NCI-H2029 treated with DMSO at 0.1 percent for 48 hours (cell line): ENCODE measurements around the gene GCK.
A peak's percentile ranks its signal among the peaks of the same experiment; 100 is the strongest.

Source experiments
- DNase-seq: peaks from one replicate; lab custom pipeline; 2025; lab: John Stamatoyannopoulos, UW

GCK gene

DNA sequence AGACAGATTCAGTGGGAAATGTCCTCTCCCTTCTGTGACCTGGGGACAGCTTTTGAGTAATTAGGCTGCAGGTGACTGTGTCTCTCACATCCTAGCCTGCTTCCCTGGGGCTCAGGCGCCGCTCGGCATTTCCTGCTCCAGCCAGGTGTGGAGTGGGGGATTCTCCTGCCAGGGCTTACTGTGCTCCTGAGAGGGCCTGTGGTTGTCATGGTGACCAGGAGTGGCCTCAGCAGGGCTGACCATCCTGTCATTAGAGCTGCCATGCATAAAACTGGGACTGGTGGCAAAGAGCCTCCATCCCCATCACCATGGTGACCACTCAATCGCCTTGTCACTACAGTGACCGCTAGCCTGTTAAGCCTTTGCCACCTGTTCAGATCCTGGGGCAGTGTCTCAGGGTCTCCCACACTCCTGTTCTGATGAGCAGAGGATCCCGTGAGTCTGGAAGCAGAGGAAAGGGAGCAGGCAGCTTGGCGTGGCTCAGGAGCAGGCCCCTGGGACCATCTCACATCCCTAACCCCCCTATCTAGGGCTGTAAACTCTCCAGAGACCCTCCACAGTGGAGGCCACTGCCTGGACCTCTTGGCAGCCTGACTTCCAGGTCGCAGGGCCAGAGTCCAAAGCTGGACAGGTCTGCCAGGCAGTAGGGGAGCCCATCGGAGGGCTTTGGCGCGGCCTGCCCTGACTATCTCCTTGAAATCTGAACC lies at the start of gene GCK:
Gene GCK (minus strand): TSS at position 154 of the 707 bp plus-strand sequence. CDS start 486 bp downstream, outside the sequence.
- DNase-seq, result peak; percentile 21

GRCh38 chr7:44238116-44238695 lies 49.0 kb upstream of the GCK start:
- no peak for DNase-seq

- no peak for DNase-seq
Observed at GRCh38 chr7:44237696-44238095, 48.5 kb upstream of the GCK start.

- no peak for DNase-seq
Observed at GRCh38 chr7:44236333-44236728, 47.1 kb upstream of the GCK start.

- no peak for DNase-seq
Observed at GRCh38 chr7:44235582-44236332, 46.5 kb upstream of the GCK start.

GRCh38 chr7:44235066-44235465 lies 45.8 kb upstream of the GCK start:
- no peak for DNase-seq

- DNase-seq, result no peak
Observed at GRCh38 chr7:44232901-44233715, 43.9 kb upstream of the GCK start.

DNA sequence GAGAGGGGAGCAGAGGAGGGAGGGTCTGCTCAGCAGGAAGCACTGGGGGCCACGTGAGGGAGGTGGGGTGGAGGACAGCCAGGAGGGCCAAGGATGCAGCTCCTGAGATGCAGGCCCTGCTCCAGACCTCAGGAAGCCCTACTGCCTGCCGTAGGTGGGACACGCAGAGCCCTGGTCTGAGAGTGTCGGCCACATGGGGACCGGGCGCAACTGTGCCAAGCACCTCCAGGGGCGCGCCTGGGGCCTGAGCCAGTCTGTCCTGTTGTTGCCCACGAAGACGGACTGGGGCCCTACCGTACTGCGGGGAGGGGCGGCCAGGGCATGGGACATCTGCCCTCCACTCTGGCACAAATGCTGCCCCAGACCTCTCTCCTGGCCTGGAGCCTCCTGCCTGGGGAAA lies 43.2 kb upstream of the GCK start:
- no peak for DNase-seq

- DNase-seq, result no peak
Observed at GRCh38 chr7:44231088-44231487, 41.8 kb upstream of the GCK start.

GRCh38 chr7:44230286-44230685 lies 41.0 kb upstream of the GCK start:
- DNase-seq, result no peak

- no peak for DNase-seq
Observed at GRCh38 chr7:44229546-44230105, 40.4 kb upstream of the GCK start.

DNA sequence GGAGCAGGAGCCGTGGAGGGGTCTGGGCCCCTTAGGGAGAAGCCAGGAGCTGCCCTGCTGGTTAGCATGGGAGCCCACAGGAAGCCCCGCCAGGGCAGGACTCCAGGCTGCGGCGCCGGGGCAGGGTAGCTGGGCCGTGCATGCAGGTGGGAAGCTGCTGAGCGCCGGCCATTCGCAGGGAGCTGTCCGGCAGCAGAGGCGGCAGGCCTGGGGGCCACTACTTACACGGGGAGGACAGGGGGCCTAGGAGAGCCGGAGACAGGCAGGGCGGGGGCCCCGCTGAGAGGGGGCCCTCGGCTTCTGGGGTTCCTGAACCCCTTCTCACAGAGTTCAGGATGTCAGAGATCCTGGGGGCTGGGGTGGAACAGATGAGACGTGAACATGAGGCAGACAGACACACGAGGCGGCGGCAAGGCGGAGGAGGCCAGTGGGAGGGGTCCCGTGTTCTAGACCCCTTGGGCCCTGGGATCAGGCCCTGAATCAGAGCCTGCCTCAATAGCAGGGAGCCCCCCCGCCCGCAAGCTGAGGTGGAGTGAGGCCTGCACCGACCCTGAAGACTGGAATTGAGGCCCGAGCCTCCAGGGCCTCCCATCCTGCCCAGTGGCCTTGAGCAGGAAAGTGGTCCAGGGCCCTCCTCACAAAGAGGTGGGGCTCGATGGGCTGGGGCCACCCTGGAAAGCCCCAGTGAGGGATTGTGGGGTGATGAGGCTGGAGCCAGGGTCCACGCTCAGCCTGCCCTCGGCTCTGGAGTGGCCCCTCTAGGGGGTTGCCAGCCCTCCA lies 39.5 kb upstream of the GCK start:
- no peak for DNase-seq

- DNase-seq, result no peak
Observed at GRCh38 chr7:44227911-44228310, 38.7 kb upstream of the GCK start.

DNA sequence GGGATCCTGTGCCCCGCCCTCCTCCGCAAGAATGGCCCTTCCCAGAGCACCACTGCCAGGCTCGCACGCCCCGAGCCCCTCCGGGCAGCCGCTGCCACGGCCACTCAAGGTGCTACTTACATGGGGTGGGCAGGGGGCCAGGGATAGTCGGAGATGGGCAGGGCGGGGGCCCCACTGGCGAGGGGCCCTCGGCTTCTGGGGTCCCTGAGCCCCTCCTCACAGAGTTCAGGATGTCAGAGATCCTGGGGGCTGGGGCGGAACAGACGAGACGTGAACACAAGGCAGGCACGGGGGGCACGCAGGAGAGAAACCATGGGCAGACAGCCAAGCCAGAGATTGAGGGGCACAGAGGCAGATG lies 37.1 kb upstream of the GCK start:
- DNase-seq, result no peak

DNA sequence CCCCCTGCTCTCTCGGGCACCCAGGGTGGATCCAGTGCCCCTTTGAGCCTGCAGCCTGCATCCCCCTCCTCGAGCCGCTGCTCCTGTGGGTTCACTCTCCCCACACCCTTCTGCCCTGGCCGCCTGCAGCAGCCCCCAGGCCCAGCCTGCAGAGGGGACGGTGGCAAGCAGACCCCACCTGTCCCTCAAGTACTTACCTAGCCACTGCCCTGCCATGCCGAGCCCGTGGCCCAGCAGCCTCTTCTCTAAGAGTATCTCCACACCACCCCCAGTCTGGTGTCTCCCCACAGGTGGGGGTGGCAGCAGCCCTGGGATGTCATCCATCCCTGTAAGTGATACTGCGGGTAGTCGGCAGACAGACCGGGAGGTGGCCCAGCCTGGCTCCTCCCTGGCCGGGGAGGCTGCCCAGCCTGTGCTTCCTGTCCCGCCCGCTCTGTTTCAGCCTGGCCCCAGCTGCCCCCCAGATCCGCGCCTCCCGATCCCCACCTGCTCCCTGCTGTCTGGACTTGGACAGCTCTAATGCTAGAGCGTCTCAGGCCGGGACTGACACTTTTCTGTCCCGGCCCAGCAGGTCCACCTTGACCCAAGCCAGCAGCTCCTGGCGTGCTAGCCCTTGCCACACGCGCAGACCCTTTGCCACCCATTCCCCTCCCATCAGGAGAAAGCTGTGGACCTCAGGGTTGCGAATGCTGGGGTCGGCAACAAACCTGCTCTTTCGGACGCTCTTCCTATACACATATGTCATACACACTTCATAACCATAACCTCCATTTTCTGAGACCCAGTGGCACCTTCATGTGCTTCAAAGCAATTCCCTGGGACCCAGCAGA lies 36.5 kb upstream of the GCK start:
- no peak for DNase-seq

DNA sequence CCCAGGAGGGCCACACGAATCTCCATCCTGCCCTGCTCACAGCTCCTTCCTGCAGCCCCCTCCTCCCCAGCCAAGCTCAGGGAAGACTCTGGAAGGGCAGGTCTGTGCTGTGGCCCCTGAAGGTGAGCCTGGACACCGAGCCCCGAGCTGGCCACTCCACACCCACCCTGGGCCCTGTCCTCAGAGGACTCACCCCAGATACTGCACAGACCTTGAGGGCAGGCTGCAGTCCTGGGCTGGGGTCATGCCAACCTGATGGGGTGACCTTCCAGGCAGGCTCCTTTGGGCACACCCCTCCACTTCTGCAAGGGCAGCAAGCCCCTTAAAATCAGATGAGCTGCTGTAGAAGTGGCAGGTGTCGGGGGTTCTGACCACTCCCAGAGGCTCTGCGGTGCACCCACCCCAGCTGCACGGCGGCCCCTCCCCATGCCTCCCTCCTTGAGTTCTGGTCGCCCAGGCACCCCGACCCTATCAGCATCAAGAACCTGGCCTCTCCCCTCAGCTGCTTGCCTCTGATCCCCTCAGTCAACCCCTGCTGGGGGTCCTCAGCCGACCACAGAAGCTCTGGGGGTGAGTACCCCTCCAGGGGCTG lies 35.8 kb upstream of the GCK start:
- no peak for DNase-seq

GRCh38 chr7:44224080-44224973 lies 35.1 kb upstream of the GCK start:
- DNase-seq, result no peak

DNA sequence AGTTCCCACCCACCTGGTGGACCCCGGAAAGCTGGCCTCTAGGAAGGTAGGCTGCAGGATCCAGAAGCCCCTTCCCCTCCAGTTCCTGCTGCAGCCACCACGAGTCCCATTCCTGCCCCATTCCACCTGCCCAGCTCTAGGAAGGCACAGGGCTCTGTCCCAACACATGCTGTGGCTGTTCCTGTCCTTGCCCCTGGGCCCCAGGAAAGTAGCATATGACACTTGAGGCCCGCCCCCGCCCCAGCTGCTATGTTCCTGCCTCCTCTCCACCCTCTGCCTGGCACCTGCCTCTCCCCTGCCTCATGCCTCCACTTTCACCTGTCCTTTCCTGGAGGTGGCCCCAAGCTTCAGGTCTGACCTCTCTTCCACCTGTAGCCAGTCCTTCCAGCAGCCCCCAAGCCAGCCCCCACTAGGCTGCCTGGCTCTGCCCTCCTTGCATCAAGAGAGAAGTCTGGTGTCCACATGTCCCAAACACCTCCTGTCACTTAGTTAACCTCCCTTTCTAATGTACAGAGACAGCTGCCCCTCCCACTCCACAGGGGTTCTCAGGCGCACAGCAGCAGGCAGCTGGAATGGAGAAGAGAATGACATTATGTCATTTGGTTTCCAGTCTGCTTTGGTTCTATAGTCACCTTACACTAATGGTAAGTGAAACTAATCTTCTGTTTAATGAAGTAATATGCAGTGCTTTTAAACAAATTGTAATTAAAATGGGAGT lies 34.3 kb upstream of the GCK start:
- no peak for DNase-seq
